CD4-positive, alpha-beta T cell (primary cell): ENCODE measurements around the gene NLRP10. TPM values are rescaled to one million over a fixed set of nuclear protein-coding genes. Genes with fewer than 3 reads are reported as not detected.

Experiments used
- ATAC-seq: fragments of 200-7000 bp; cut with Tn5 transposase; one replicate; pipeline ENCODE4 v1.10.0; 2022; ENCODE audit warnings: mild to moderate bottlenecking; ENCODE audit not compliant: poor library complexity
- CTCF ChIA-PET: fragments of 350-600 bp; sonication (Branson Sonifier 250); formaldehyde crosslinking; loops from one replicate; lab custom pipeline; 2021; ENCODE audit warnings: antibody characterized with exemption, inconsistent platforms; lab: Charles Lee
- POLR2A ChIA-PET: fragments of 350-600 bp; sonication (Branson Sonifier 250); formaldehyde crosslinking; loops from one replicate; lab custom pipeline; 2021; ENCODE audit warnings: antibody characterized with exemption, inconsistent platforms; lab: Charles Lee
- DNase-seq, 14 experiments: peaks; one replicate each; pipeline ENCODE4 v3.0.0-alpha.2; 2013 to 2020; ENCODE audit warnings: mixed read lengths in 2 of 14
- H3K27ac ChIP-seq, 2 donors: one replicate each; pipeline versions ENCODE4 v1.5.1 to v1.7.0; 2013; ENCODE audit warnings: low read length in 2 of 2, low read depth in 1 of 2, mild to moderate bottlenecking in 1 of 2
- H3K27me3 ChIP-seq, 2 experiments: 1 replicate in 1 of 2; 2 replicates in 1 of 2; pipeline versions ENCODE4 v1.6.1 to v1.7.0; 2013; ENCODE audit warnings: low read length in 2 of 2, control low read depth in 1 of 2, mild to moderate bottlenecking in 1 of 2, moderate library complexity in 1 of 2; ENCODE audit not compliant: insufficient read depth in 2 of 2, control insufficient read depth in 1 of 2
- H3K36me3 ChIP-seq: one replicate; pipeline ENCODE4 v1.6.1; 2013; ENCODE audit warnings: low read length, control low read depth; ENCODE audit not compliant: insufficient read depth
- H3K4me1 ChIP-seq: one replicate; pipeline ENCODE4 v1.6.1; 2013; ENCODE audit warnings: low read length, control low read depth; ENCODE audit not compliant: insufficient read depth
- H3K4me3 ChIP-seq: one replicate; pipeline ENCODE4 v1.5.1; 2013; ENCODE audit warnings: mild to moderate bottlenecking, low read length, moderate library complexity
- H3K9me3 ChIP-seq, 2 experiments: 1 replicate in 1 of 2; 2 replicates in 1 of 2; pipeline versions ENCODE4 v1.6.1 to v1.7.0; 2013; ENCODE audit warnings: low read length in 2 of 2, mild to moderate bottlenecking in 2 of 2, control low read depth in 1 of 2, moderate library complexity in 1 of 2; ENCODE audit not compliant: control insufficient read depth in 1 of 2, insufficient read depth in 1 of 2
- H3K27ac Mint-ChIP-seq: one replicate; pipeline ENCODE4 v1.8.0; 2020; ENCODE audit warnings: mixed read lengths
- H3K27me3 Mint-ChIP-seq: one replicate; pipeline ENCODE4 v1.8.0; 2021; ENCODE audit warnings: mixed read lengths
- H3K36me3 Mint-ChIP-seq: one replicate; pipeline ENCODE4 v1.8.0; 2021; ENCODE audit warnings: low read depth, mixed read lengths
- H3K4me1 Mint-ChIP-seq: one replicate; pipeline ENCODE4 v1.8.0; 2021; ENCODE audit warnings: low read depth, mixed read lengths
- H3K4me3 Mint-ChIP-seq: one replicate; pipeline ENCODE4 v1.8.0; 2020; ENCODE audit warnings: mild to moderate bottlenecking, mixed read lengths
- H3K9me3 Mint-ChIP-seq: one replicate; pipeline ENCODE4 v1.8.0; 2020; ENCODE audit warnings: mixed read lengths
- CTCF ChIP-seq: fragments of 200-600 bp; IDR thresholded peaks from one replicate; pipeline ENCODE4 v1.8.0; 2022; ENCODE audit warnings: antibody characterized with exemption, mild to moderate bottlenecking
- intact Hi-C, 2 experiments: fragments of 100-400 bp; cut with DNase I in 1 of 2; cut with micrococcal nuclease in 1 of 2; formaldehyde crosslinking; loops; one replicate each; pipeline versions ENCODE4 v1.15.1 to v1.9.0; 2023 to 2025; cut with DNase I, micrococcal nuclease
- total RNA-seq, 174 experiments: library from RNA in 2 of 174; stranded (reverse) in 2 of 174; gene quantifications; one replicate each; pipeline ENCODE4 v1.2.3 and lab custom pipeline; 2021 to 2026

Gene NLRP10
- total RNA-seq, 2 experiments from 2014 or later, result not detected

DNA sequence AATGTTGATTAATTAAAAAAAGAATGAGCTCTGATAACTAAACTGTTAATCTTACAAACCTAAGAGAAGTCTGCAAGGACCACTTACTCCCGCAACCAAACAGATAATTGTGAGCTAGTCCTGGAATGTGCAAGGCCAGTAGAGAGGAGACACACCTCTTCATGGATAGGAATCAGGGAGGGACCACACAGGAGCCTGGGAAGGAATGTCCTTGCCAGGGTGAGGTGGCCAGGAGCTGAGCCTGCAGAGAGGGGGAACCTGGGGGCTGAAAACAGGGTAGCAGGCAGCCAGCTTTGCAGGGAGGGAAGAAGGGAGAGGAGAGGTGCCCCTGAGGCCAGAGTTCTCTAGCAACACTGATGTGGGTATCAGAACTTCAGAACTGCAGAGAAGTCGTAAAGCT is 9.4 kb upstream of the NLRP10 start:
- Mint-ChIP-seq H3K9me3 (no peaks in the 10 kb centered on the region), H3K27ac (no peak overlapping the region), H3K27me3 (peaks cover 19% of the 10 kb centered on the region), H3K4me1 (no peaks in the 10 kb centered on the region), H3K4me3 (no peak overlapping the region), H3K36me3 (no peaks in the 10 kb centered on the region)
- Histone ChIP-seq H3K36me3 (no peaks in the 10 kb centered on the region), H3K27ac (no peak overlapping the region), H3K9me3 (no peaks in the 10 kb centered on the region), H3K4me1 (no peaks in the 10 kb centered on the region), H3K4me3 (no peak overlapping the region), H3K27me3 (no peaks in the 10 kb centered on the region)
- ChIA-PET POLR2A (no interaction called here), CTCF (no interaction called here)
- no peak for TF ChIP-seq CTCF
- DNase-seq (no peak), ATAC-seq (no peak)
- intact Hi-C loops, result no loop called here

- no peaks in the 10 kb centered on the region for H3K9me3 Mint-ChIP-seq
- H3K36me3 ChIP-seq, result no peaks in the 10 kb centered on the region
- intact Hi-C loops, result no loop called here
- no peak for TF ChIP-seq CTCF
- no peak overlapping the region for H3K27ac Mint-ChIP-seq
- ATAC-seq, result no peak
- no peak overlapping the region for H3K27ac ChIP-seq
- H3K4me3 ChIP-seq, result no peak overlapping the region
- H3K9me3 ChIP-seq, result no peaks in the 10 kb centered on the region
- H3K36me3 Mint-ChIP-seq, result no peaks in the 10 kb centered on the region
- H3K4me1 Mint-ChIP-seq, result no peaks in the 10 kb centered on the region
- no peaks in the 10 kb centered on the region for H3K27me3 ChIP-seq
- H3K27me3 Mint-ChIP-seq, result peaks cover 30% of the 10 kb centered on the region
- CTCF ChIA-PET, result no interaction called here
- DNase-seq, result no peak
- POLR2A ChIA-PET, result no interaction called here
- no peak overlapping the region for H3K4me3 Mint-ChIP-seq
- no peaks in the 10 kb centered on the region for H3K4me1 ChIP-seq
Measured at GRCh38 chr11:7973011-7973410, 7.8 kb upstream of the NLRP10 start.

DNA sequence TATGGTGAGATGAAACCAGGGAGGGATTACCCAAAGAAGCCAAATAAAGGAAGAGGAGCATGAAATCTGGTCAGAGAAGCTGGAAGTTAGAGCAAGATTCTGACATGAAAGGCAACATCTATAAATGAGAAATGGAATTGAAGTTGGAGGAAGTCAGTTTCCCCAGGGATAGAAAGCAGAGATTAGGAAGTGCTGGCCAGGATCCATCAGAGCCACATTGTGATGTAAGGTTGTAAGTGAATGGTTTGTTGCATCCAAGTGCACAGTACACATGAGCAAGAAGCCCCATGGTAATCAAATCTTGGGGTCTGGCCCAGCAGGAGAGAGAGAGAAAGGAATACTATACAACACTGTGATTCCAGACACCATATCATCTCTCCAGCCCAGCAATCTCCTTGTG is 6.6 kb upstream of the NLRP10 start:
- no peak overlapping the region for H3K4me3 ChIP-seq
- H3K27me3 ChIP-seq, result no peaks in the 10 kb centered on the region
- no peak for DNase-seq
- no peak for TF ChIP-seq CTCF
- no peaks in the 10 kb centered on the region for H3K4me1 Mint-ChIP-seq
- no peaks in the 10 kb centered on the region for H3K9me3 Mint-ChIP-seq
- no peaks in the 10 kb centered on the region for H3K9me3 ChIP-seq
- no peak for ATAC-seq
- H3K4me1 ChIP-seq, result no peaks in the 10 kb centered on the region
- no peak overlapping the region for H3K27ac Mint-ChIP-seq
- ChIA-PET CTCF (no interaction called here), POLR2A (no interaction called here)
- intact Hi-C loops, result no loop called here
- H3K36me3 Mint-ChIP-seq, result no peaks in the 10 kb centered on the region
- H3K36me3 ChIP-seq, result no peaks in the 10 kb centered on the region
- no peak overlapping the region for H3K27ac ChIP-seq
- peaks cover 40% of the 10 kb centered on the region for H3K27me3 Mint-ChIP-seq
- H3K4me3 Mint-ChIP-seq, result no peak overlapping the region
